ENCODE measurements around the gene FAM110C. TPM values are rescaled to one million over a fixed set of nuclear protein-coding genes. Genes with fewer than 3 reads are reported as not detected.
A peak's percentile ranks its signal among the peaks of the same experiment; 100 is the strongest.

Gene FAM110C, protein sequence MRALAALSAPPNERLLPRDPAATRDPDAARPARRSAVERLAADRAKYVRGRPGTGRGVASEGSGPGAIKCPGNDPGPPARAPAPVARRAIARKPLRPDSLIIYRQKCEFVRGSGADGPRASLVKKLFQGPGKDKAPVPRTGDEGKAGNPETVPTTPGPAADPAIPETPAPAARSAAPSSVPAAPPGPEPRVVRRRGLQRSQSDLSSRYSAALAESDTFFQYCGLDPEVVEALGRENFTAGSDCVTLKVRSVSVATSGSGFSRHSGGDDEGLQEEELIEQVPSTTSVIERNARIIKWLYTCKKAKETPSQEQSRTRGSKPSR
- polyA plus RNA-seq (25.1 to 38.0 TPM (median 26.3 TPM) in 3 replicates), polyA minus RNA-seq (4.9 to 22.2 TPM (median 12.2 TPM) in 3 replicates)
- 13.8 TPM for polyA plus RNA-seq (2011; ENCODE audit: low read depth)
- 18.4 and 27.4 TPM in 2 replicates for polyA plus RNA-seq (2011; cell fraction: cytosol; rRNA removed)
- 29.7 and 36.8 TPM in 2 replicates for polyA plus RNA-seq (2011; cell fraction: nucleus; rRNA removed)
- 21.0 and 22.9 TPM in 2 replicates for polyA plus RNA-seq (2012; ENCODE audit: low replicate concordance)
- polyA minus RNA-seq (2011; cell fraction: cytosol; rRNA and poly(A)+ RNA removed): 23.8 TPM
- 20.2 and 25.4 TPM in 2 replicates for polyA minus RNA-seq (2011; cell fraction: nucleus; rRNA and poly(A)+ RNA removed)

- Histone ChIP-seq H3K9me1 (ENCODE audit: control insufficient read depth, extremely low read depth, insufficient read depth, low read length) (no peaks in the 10 kb centered on the region), H3K36me3 (ENCODE audit: control insufficient read depth in 2 of 2, extremely low read depth in 1 of 2, insufficient read depth in 2 of 2, low read length in 2 of 2) (peaks cover 3 to 4% of the 10 kb centered on the region in 2 experiments), H3K9ac (ENCODE audit: control insufficient read depth, extremely low read depth, insufficient read depth, low read length) (peak within 1 kb of the TSS; percentile 75), H3K4me3 (ENCODE audit: control insufficient read depth in 2 of 3, extremely low read depth in 1 of 3, insufficient read depth in 2 of 3, low read depth in 1 of 3, low read length in 3 of 3) (peak within 1 kb of the TSS; percentile 70 to 92 (median 86)), H4K20me1 (ENCODE audit: control insufficient read depth, extremely low read depth, insufficient read depth, low read length) (no peaks in the 10 kb centered on the region), H3K27me3 (ENCODE audit: control insufficient read depth, extremely low read depth, insufficient read depth, low read length) (no peaks in the 10 kb centered on the region), H3K9me3 (ENCODE audit: control insufficient read depth, low read depth, low read length) (no peaks in the 10 kb centered on the region), H3K79me2 (ENCODE audit: control insufficient read depth, insufficient read depth, low read length) (peaks cover 45% of the 10 kb centered on the region), H3K27ac (ENCODE audit: control insufficient read depth, insufficient read depth, low read length) (peak within 1 kb of the TSS; percentile 66), H3K4me2 (ENCODE audit: control insufficient read depth, extremely low read depth, insufficient read depth, low read depth, low read length) (peak within 1 kb of the TSS; percentile 84), H3K4me1 (ENCODE audit: control insufficient read depth, extremely low read depth, insufficient read depth, low read length) (peaks cover 21% of the 10 kb centered on the region), H2AFZ (ENCODE audit: control insufficient read depth, low read length) (peak within 1 kb of the TSS; percentile 77)
- dilution Hi-C loops (cut with MboI; ENCODE audit: extremely low pct_ligation_motif_present, low sequenced_read_pairs): no loop called here
- TF ChIP-seq EZH2 (IDR thresholded peaks at IDR 0.05; ENCODE audit: low read length): no peak
- no peak for TF ChIP-seq CTCF (optimal IDR thresholded peaks at IDR 0.05 in 1 of 3, IDR thresholded peaks at IDR 0.05 in 1 of 3, conservative IDR thresholded peaks at IDR 0.05 in 1 of 3; ENCODE audit: extremely low read depth in 1 of 3, insufficient read depth in 2 of 3, low read length in 3 of 3)
- FAIRE-seq: no peak
- DNase-seq (ENCODE audit: low read depth, low spot score): no peak
These were observed at the start of gene FAM110C for GRCh38 chr2:46471-47345. Gene FAM110C (minus strand): TSS chr2:46505. CDS start chr2:46385, 120 bp downstream.

GRCh38 chr2:92326-92725 is 46.0 kb upstream of the FAM110C start:
- H4K20me1 ChIP-seq (ENCODE audit: control insufficient read depth, extremely low read depth, insufficient read depth, low read length): no peaks in the 10 kb centered on the region
- DNase-seq (ENCODE audit: low read depth, low spot score): no peak
- no peaks in the 10 kb centered on the region for H3K79me2 ChIP-seq (ENCODE audit: control insufficient read depth, insufficient read depth, low read length)
- dilution Hi-C loops (cut with MboI; ENCODE audit: extremely low pct_ligation_motif_present, low sequenced_read_pairs): no loop called here
- no peaks in the 10 kb centered on the region for H3K27me3 ChIP-seq (ENCODE audit: control insufficient read depth, extremely low read depth, insufficient read depth, low read length)
- H2AFZ ChIP-seq (ENCODE audit: control insufficient read depth, low read length): no peak overlapping the region
- no peak overlapping the region for H3K9ac ChIP-seq (ENCODE audit: control insufficient read depth, extremely low read depth, insufficient read depth, low read length)
- no peaks in the 10 kb centered on the region for H3K9me1 ChIP-seq (ENCODE audit: control insufficient read depth, extremely low read depth, insufficient read depth, low read length)
- no peak overlapping the region for H3K4me3 ChIP-seq (ENCODE audit: control insufficient read depth in 2 of 3, extremely low read depth in 1 of 3, insufficient read depth in 2 of 3, low read depth in 1 of 3, low read length in 3 of 3)
- no peaks in the 10 kb centered on the region for H3K4me1 ChIP-seq (ENCODE audit: control insufficient read depth, extremely low read depth, insufficient read depth, low read length)
- no peaks in the 10 kb centered on the region for H3K36me3 ChIP-seq (ENCODE audit: control insufficient read depth in 2 of 2, extremely low read depth in 1 of 2, insufficient read depth in 2 of 2, low read length in 2 of 2)
- TF ChIP-seq EZH2 (IDR thresholded peaks at IDR 0.05; ENCODE audit: low read length) (no peak), CTCF (optimal IDR thresholded peaks at IDR 0.05 in 1 of 3, IDR thresholded peaks at IDR 0.05 in 1 of 3, conservative IDR thresholded peaks at IDR 0.05 in 1 of 3; ENCODE audit: extremely low read depth in 1 of 3, insufficient read depth in 2 of 3, low read length in 3 of 3) (no peak)
- H3K9me3 ChIP-seq (ENCODE audit: control insufficient read depth, low read depth, low read length): no peaks in the 10 kb centered on the region
- H3K4me2 ChIP-seq (ENCODE audit: control insufficient read depth, extremely low read depth, insufficient read depth, low read depth, low read length): no peak overlapping the region
- no peak for FAIRE-seq
- no peak overlapping the region for H3K27ac ChIP-seq (ENCODE audit: control insufficient read depth, insufficient read depth, low read length)

All from keratinocyte (primary cell).